Suprapubic skin (tissue), 4 donors: ENCODE results near the gene P2RY12.

Experiments used
- CTCF ChIP-seq, 2 donors: fragments of 200-600 bp in 1 of 2; fragments of 450-650 bp in 1 of 2; sonication (generic) in 1 of 2; IDR thresholded peaks; one replicate each; pipeline ENCODE4 v1.5.1; 2016 to 2019; ENCODE audit warnings: antibody characterized with exemption in 2 of 2, mild to moderate bottlenecking in 1 of 2, moderate library complexity in 1 of 2
- EP300 ChIP-seq: sonication (generic); formaldehyde crosslinking; IDR thresholded peaks from one replicate; pipeline ENCODE4 v1.6.1; 2017; ENCODE audit warnings: antibody characterized with exemption
- POLR2A ChIP-seq, 2 donors: fragments of 450-650 bp; IDR thresholded peaks; one replicate each; pipeline ENCODE4 v1.6.1; 2017; ENCODE audit warnings: antibody characterized with exemption in 2 of 2, mild to moderate bottlenecking in 2 of 2, moderate library complexity in 2 of 2
- POLR2AphosphoS5 ChIP-seq, 3 donors: sonication (generic); formaldehyde crosslinking; IDR thresholded peaks; one replicate each; pipeline ENCODE4 v1.6.1; 2017; ENCODE audit warnings: antibody characterized with exemption in 3 of 3

DNA sequence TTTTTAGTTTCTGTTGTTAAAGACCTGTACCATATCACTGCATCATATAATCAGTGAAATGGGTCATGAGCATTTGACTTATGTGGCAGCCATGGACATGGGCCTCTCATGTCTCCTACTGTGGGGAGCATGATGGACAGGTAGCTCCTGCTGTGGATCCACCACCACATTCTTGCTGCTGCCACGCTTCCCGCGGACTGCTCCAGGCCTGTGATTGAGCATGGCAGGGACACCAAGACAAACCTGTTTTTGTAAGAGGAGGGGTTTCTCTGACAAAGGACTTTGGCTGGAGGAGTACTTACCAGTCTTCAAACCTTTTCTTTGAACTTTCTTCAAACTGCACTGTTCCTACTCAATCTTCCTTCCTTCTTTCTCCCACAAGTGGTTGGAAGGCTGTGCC, 88.3 kb downstream of the P2RY12 start:
- TF ChIP-seq CTCF (IDR thresholded peaks at IDR 0.05) (no peak), POLR2AphosphoS5 (IDR thresholded peaks at IDR 0.05) (no peak), POLR2A (IDR thresholded peaks at IDR 0.05) (no peak), EP300 (no peak)
